H9 (cell line): ENCODE data around the gene LONP2. TPM values are rescaled to one million over a fixed set of nuclear protein-coding genes. Genes with fewer than 3 reads are reported as not detected.

Source experiments
- DNase-seq: peaks from one replicate; pipeline ENCODE4 v3.0.0-alpha.2; 2017
- H2AFZ ChIP-seq: one replicate; pipeline ENCODE4 v1.6.1; 2013; ENCODE audit warnings: mild to moderate bottlenecking, low read length, control low read depth, moderate library complexity
- H2AK5ac ChIP-seq: 2 replicates; pipeline ENCODE4 v1.6.1; 2013; ENCODE audit warnings: low read length, control low read depth, mixed read lengths; ENCODE audit not compliant: insufficient read length
- H2BK120ac ChIP-seq: one replicate; pipeline ENCODE4 v1.6.1; 2013; ENCODE audit warnings: low read depth, mild to moderate bottlenecking, low read length, control low read depth, inconsistent platforms; ENCODE audit not compliant: poor library complexity, severe bottlenecking
- H2BK12ac ChIP-seq: 2 replicates; pipeline ENCODE4 v1.6.1; 2013; ENCODE audit warnings: low read length, control low read depth, mixed read lengths, low read depth; ENCODE audit not compliant: insufficient read length
- H2BK15ac ChIP-seq: 2 replicates; pipeline ENCODE4 v1.6.1; 2013; ENCODE audit warnings: low read depth, low read length, control low read depth
- H2BK20ac ChIP-seq: one replicate; pipeline ENCODE4 v1.6.1; 2013; ENCODE audit warnings: low read depth, mild to moderate bottlenecking, low read length, control low read depth, inconsistent platforms; ENCODE audit not compliant: poor library complexity, severe bottlenecking
- H2BK5ac ChIP-seq: 2 replicates; pipeline ENCODE4 v1.6.1; 2013; ENCODE audit warnings: low read length, control low read depth, mixed read lengths; ENCODE audit not compliant: insufficient read length
- H3K14ac ChIP-seq: 2 replicates; pipeline ENCODE4 v1.6.1; 2013; ENCODE audit warnings: low read length, control low read depth; ENCODE audit not compliant: insufficient read depth
- H3K18ac ChIP-seq: 2 replicates; pipeline ENCODE4 v1.6.1; 2013; ENCODE audit warnings: low read depth, mild to moderate bottlenecking, mixed read lengths, low read length, control low read depth; ENCODE audit not compliant: insufficient read length
- H3K23ac ChIP-seq: 2 replicates; pipeline ENCODE4 v1.6.1; 2013; ENCODE audit warnings: low read length, control low read depth, mixed read lengths, low read depth; ENCODE audit not compliant: insufficient read length
- H3K23me2 ChIP-seq: 2 replicates; pipeline ENCODE4 v1.6.1; 2013; ENCODE audit warnings: low read depth, mild to moderate bottlenecking, mixed read lengths, low read length, control low read depth; ENCODE audit not compliant: insufficient read length, poor library complexity, severe bottlenecking
- H3K27ac ChIP-seq: 2 replicates; pipeline ENCODE4 v1.5.1; 2013; ENCODE audit warnings: low read length, control low read depth, mixed read lengths, low read depth; ENCODE audit not compliant: insufficient read length
- H3K27me3 ChIP-seq: 2 replicates; pipeline ENCODE4 v1.6.1; 2013; ENCODE audit warnings: low read length, control low read depth, inconsistent platforms; ENCODE audit not compliant: insufficient read depth
- H3K4ac ChIP-seq: 2 replicates; pipeline ENCODE4 v1.6.1; 2013; ENCODE audit warnings: low read depth, mild to moderate bottlenecking, control low read depth, inconsistent platforms, low read length, moderate library complexity
- H3K4me1 ChIP-seq: 2 replicates; pipeline ENCODE4 v1.6.1; 2013; ENCODE audit warnings: low read length, control low read depth, inconsistent platforms; ENCODE audit not compliant: insufficient read depth
- H3K4me2 ChIP-seq: 2 replicates; pipeline ENCODE4 v1.6.1; 2013; ENCODE audit warnings: low read length, control low read depth, mixed read lengths; ENCODE audit not compliant: insufficient read length, insufficient read depth
- H3K56ac ChIP-seq: 2 replicates; pipeline ENCODE4 v1.6.1; 2013; ENCODE audit warnings: low read depth, mild to moderate bottlenecking, mixed read lengths, low read length, control low read depth; ENCODE audit not compliant: insufficient read length
- H3K79me1 ChIP-seq: 2 replicates; pipeline ENCODE4 v1.6.1; 2013; ENCODE audit warnings: low read depth, mild to moderate bottlenecking, moderate library complexity, low read length, control low read depth, inconsistent platforms; ENCODE audit not compliant: insufficient read depth, poor library complexity, severe bottlenecking
- H3K79me2 ChIP-seq: 2 replicates; pipeline ENCODE4 v1.6.1; 2013; ENCODE audit warnings: low read length, control low read depth, inconsistent platforms; ENCODE audit not compliant: insufficient read depth
- H3K9ac ChIP-seq: 2 replicates; pipeline ENCODE4 v1.6.1; 2013; ENCODE audit warnings: low read length, control low read depth, mixed read lengths; ENCODE audit not compliant: insufficient read length; ENCODE audit errors: extremely low read depth
- H3K9me3 ChIP-seq: one replicate; pipeline ENCODE4 v1.6.1; 2013; ENCODE audit warnings: low read depth, low read length, inconsistent platforms; ENCODE audit not compliant: control insufficient read depth
- H3T11ph ChIP-seq: one replicate; pipeline ENCODE4 v1.6.1; 2013; ENCODE audit warnings: mild to moderate bottlenecking, low read length, control low read depth, inconsistent platforms
- H4K20me1 ChIP-seq: one replicate; pipeline ENCODE4 v1.6.1; 2013; ENCODE audit not compliant: control insufficient read depth, insufficient read length, insufficient read depth
- H4K5ac ChIP-seq: 2 replicates; pipeline ENCODE4 v1.6.1; 2013; ENCODE audit warnings: low read depth, mild to moderate bottlenecking, mixed read lengths, low read length, control low read depth; ENCODE audit not compliant: insufficient read length
- H4K8ac ChIP-seq: replicated peaks from 2 replicates; pipeline ENCODE4 v1.6.1; 2013; ENCODE audit warnings: low read length, control low read depth, mixed read lengths, low read depth; ENCODE audit not compliant: insufficient read length
- H4K91ac ChIP-seq: 2 replicates; pipeline ENCODE4 v1.6.1; 2013; ENCODE audit warnings: low read depth, mild to moderate bottlenecking, moderate library complexity, mixed read lengths, low read length, control low read depth; ENCODE audit not compliant: insufficient read length
- H3K27ac Mint-ChIP-seq, 3 experiments: 2 replicates in 2 of 3; 3 replicates in 1 of 3; pipeline ENCODE4 v1.8.0; 2020 to 2021; ENCODE audit warnings: mixed read lengths in 3 of 3, mild to moderate bottlenecking in 1 of 3, moderate library complexity in 1 of 3
- H3K27me3 Mint-ChIP-seq: 2 replicates; pipeline ENCODE4 v1.8.0; 2021; ENCODE audit warnings: low read depth, mild to moderate bottlenecking, moderate library complexity, mixed read lengths
- H3K36me3 Mint-ChIP-seq, 3 experiments: 2 replicates in 2 of 3; 3 replicates in 1 of 3; pipeline ENCODE4 v1.8.0; 2020 to 2021; ENCODE audit warnings: low read depth in 3 of 3, mixed read lengths in 3 of 3; ENCODE audit not compliant: insufficient read depth in 1 of 3
- H3K4me1 Mint-ChIP-seq, 2 experiments: 2 replicates each; pipeline ENCODE4 v1.8.0; 2020; ENCODE audit warnings: mixed read lengths in 2 of 2
- H3K4me3 Mint-ChIP-seq, 2 experiments: 2 replicates in 1 of 2; 3 replicates in 1 of 2; pipeline ENCODE4 v1.8.0; 2020 to 2021; ENCODE audit warnings: mild to moderate bottlenecking in 2 of 2, mixed read lengths in 2 of 2, moderate library complexity in 1 of 2
- H3K9me3 Mint-ChIP-seq, 2 experiments: 2 replicates in 1 of 2; 3 replicates in 1 of 2; pipeline ENCODE4 v1.8.0; 2020; ENCODE audit warnings: mild to moderate bottlenecking in 2 of 2, mixed read lengths in 2 of 2, moderate library complexity in 1 of 2
- WGBS: extraction: QIAGEN DNeasy Blood & Tissue Kit; methylation state at CpG from one replicate; pipeline ENCODE4 v1.1.7; 2013; ENCODE audit warnings: missing lambda C conversion rate, low lambda C conversion rate, mixed read lengths; ENCODE audit not compliant: insufficient read length; ENCODE audit errors: extremely low coverage; 5-methylcytosine and 5-hydroxymethylcytosine counted together
- total RNA-seq: library from RNA; stranded (reverse); gene quantifications from 2 replicates; pipeline ENCODE4 v1.2.1, GENCODE V29; 2021
- TF ChIP-seq, protein P1 (sequence below): fragments of 200-600 bp; sonication (generic); conservative IDR thresholded peaks from 3 replicates; pipeline ENCODE4 v1.8.0; 2021; ENCODE audit warnings: antibody characterized with exemption, mild to moderate bottlenecking

The LONP2 gene
- total RNA-seq, 1 experiment from 2014 or later = 27.8 TPM

DNA sequence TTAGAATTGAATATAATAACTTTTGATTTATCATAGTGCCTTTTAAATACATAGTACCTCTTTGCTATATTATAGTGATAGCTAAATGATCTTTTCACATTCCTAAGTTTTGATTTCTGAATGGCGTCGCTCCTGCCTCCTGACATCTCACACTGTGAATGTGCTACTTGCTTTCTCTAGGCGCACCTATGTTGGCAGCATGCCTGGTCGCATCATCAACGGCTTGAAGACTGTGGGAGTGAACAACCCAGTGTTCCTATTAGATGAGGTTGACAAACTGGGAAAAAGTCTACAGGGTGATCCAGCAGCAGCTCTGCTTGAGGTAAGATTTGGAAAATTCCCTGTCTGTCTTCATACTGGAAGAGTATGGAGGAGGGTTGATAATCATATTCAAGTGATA, 33.1 kb downstream of the LONP2 start:
- H3K27ac ChIP-seq = no peak overlapping the region

More for the DNA sequence above, 33.1 kb downstream of the LONP2 start:
- Histone ChIP-seq H3K27me3 (no peaks in the 10 kb centered on the region), H3K23me2 (no peaks in the 10 kb centered on the region), H3K14ac (no peak overlapping the region), H2BK5ac (no peak overlapping the region), H2BK15ac (no peak overlapping the region), H3K79me1 (no peaks in the 10 kb centered on the region), H2BK20ac (no peak overlapping the region), H2AFZ (no peak overlapping the region), H3K23ac (no peak overlapping the region), H4K91ac (no peak overlapping the region), H3K4me2 (no peak overlapping the region), H2BK120ac (no peak overlapping the region), H4K5ac (no peak overlapping the region), H3K56ac (no peak overlapping the region), H3K9me3 (no peaks in the 10 kb centered on the region), H3K18ac (no peak overlapping the region), H3K79me2 (no peaks in the 10 kb centered on the region), H4K20me1 (no peaks in the 10 kb centered on the region), H3K9ac (no peak overlapping the region), H2AK5ac (no peak overlapping the region), H3T11ph (no peak overlapping the region), H3K4ac (no peak overlapping the region), H3K4me1 (peaks cover 4% of the 10 kb centered on the region), H2BK12ac (no peak overlapping the region), H4K8ac (no peak overlapping the region)
- peaks cover 3 to 9% of the 10 kb centered on the region in 2 experiments; a peak in 3 of 4 replicates for H3K4me1 Mint-ChIP-seq
- peak overlapping the region in 2 of 3 experiments; percentile 3 to 89; a peak in 1 of 7 replicates for H3K27ac Mint-ChIP-seq
- TF ChIP-seq, protein P1, sequence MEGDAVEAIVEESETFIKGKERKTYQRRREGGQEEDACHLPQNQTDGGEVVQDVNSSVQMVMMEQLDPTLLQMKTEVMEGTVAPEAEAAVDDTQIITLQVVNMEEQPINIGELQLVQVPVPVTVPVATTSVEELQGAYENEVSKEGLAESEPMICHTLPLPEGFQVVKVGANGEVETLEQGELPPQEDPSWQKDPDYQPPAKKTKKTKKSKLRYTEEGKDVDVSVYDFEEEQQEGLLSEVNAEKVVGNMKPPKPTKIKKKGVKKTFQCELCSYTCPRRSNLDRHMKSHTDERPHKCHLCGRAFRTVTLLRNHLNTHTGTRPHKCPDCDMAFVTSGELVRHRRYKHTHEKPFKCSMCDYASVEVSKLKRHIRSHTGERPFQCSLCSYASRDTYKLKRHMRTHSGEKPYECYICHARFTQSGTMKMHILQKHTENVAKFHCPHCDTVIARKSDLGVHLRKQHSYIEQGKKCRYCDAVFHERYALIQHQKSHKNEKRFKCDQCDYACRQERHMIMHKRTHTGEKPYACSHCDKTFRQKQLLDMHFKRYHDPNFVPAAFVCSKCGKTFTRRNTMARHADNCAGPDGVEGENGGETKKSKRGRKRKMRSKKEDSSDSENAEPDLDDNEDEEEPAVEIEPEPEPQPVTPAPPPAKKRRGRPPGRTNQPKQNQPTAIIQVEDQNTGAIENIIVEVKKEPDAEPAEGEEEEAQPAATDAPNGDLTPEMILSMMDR = no peak
- H3K36me3 Mint-ChIP-seq = peaks cover 0 to 18% (median 6%) of the 10 kb centered on the region in 3 experiments; a peak in 4 of 7 replicates
- no peaks in the 10 kb centered on the region for H3K9me3 Mint-ChIP-seq
- no peaks in the 10 kb centered on the region for H3K27me3 Mint-ChIP-seq
- no peak for DNase-seq
- no CpG with 5 or more reads among the region's 5 CpGs for WGBS
- H3K4me3 Mint-ChIP-seq = no peak overlapping the region
